GM21723 (cell line): Measurements from ENCODE around the gene TGM4.
"Not testable (repeated sequence)": the region's sequence is repeated elsewhere in the genome, so short reads cannot be mapped to it uniquely, and the experiment has no call there.

Experiments used
- ATAC-seq: cut with Tn5 transposase; IDR thresholded peaks from one replicate; pipeline ENCODE4 v1.9.1; 2021; ENCODE audit warnings: mild to moderate bottlenecking, moderate library complexity; ENCODE audit not compliant: unreplicated experiment

TGM4 gene

DNA sequence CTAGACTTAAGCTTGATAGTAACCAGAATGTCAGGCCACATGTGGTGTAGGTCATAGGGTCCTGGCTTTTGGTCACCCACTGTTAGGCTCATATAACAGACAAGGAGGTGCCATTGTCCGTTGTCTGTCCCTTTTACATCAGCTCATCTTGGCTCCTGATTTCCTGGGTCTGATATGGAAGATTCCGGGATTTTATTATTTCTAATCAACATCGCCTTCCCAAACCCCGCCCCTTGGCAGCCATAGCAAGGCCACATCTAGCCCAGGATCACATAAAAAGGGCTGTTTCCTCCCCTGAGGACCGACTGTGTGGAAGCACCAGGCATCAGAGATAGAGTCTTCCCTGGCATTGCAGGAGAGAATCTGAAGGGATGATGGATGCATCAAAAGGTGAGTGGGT is at the start of gene TGM4:
TSS of gene TGM4 (plus strand) at position 301 of the 400 bp plus-strand sequence. CDS start at position 372, 71 bp downstream.
- ATAC-seq, result no peak

DNA sequence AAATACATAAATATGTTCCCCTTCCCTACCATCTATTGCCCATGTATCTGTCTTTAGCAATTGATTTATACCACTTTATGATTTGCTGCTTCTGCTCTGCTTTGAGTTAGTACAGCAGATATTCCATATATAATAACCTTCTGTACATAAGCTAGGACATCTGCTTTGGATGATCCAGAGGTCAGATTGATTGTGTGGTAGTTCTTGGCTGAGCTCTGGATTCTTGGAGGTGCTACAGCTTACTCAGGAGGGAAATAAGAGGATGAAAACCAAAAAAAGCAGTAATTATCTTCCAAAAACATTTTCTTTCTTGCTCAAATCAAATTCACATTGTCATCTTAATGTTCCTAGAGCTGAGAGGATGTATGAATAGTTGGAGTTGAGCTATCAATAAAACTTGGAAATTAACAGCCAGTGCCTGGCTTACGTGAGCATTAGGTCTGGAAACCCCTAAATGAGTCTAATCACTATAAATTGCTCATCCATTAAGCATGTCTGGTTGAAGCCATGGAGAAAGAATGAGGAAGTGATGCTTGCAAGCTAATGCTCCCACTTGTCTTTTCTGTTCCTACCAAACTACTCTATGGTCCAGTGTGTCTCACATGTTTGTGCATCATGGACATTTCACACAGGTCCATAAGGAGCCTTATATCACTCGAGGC is 49.0 kb upstream of the TGM4 start:
- ATAC-seq, result no peak

DNA sequence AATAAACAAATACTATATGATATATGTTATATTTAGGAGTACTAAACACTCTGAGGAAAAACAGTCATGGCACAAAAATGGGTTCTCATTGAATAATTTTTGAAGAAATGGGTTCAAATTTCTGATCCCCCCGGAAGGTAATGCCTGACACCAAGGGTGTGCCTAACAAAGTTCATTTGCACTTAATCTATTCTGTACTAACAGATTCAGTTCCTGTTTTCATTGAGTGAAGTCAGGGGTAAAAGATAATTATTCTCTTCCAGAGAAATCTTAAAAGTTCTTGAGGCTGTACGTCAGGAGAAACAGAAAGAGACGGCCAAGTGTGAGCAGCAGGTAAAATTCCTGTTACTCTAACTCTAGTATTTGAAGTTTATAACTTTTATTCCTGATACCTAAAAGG is 47.2 kb upstream of the TGM4 start:
- ATAC-seq, result no peak

DNA sequence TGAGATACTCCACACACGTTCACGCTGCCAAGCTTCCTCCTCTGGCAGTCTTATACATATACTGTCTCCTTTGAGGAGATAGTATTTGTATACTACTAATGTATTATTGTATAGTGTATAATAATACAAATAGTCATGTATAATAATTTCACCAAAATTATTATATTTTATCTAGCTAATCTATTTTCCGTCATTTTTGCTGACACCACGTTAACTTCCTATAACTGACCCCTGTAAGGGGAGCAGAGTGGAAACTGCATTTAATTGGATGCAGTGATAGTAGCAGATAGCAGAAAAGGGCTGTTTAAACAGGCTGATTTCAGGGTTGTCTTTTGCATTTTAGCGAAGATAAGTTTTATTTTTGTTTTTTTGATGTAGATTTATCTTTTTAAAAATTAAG is 43.2 kb upstream of the TGM4 start:
- ATAC-seq, result no peak

DNA sequence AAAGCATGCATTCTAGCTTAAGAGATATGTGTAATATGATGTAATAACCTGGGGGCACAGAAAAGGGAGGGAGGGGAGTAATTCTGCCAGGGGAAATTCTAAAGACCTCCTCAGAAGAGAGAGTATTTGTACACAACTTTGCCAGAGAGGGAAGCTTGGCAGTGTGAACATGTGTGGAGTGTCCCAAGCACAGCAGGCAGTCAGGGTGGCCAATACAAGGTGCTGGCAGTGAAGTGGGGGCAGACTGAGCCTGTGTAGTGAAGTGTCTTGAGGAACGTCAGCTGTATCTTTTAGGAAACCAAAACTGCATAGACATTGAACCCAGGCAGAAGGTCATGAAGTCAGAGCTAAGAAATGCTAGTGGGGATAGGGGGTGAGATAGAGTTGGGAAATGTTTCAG is 42.4 kb upstream of the TGM4 start:
- ATAC-seq, result no peak

DNA sequence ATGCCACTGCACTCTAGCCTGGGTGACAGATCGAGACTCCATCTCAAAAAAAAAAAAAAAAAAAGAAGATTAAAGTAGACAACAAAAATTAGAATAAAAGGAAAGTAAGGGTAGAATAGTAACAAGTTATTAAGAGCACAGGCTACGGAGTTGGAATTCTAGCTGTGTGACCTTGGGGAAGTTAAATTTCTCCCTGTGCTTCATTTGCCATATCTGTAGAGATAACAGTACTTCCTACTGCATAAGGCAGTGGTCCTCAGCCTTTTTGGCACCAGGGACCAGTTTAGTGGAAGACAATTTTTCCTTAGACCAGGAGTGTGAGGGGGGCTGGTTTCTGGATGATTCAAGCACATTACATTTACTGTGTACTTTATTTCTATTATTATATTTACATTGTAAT is 41.4 kb upstream of the TGM4 start:
- ATAC-seq, result no peak

DNA sequence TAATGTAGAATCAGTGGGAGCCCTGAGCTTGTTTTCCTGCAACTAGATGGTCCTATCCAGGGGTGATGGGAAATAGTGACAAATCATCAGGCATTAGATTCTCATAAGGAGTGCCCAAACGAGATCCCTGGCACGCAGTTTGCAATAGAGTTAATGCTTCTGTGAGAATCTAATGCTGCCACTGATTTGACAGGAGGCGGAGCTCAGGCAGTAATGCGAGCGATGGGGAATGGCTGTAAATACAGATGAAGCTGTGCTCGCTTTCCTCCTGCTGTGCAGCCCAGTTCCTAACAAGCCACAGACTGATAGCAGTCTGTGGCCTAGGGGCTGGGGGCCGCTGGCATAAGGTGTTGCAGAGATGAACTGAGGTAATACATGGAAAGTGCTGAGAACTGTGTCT is 41.0 kb upstream of the TGM4 start:
- ATAC-seq, result no peak

DNA sequence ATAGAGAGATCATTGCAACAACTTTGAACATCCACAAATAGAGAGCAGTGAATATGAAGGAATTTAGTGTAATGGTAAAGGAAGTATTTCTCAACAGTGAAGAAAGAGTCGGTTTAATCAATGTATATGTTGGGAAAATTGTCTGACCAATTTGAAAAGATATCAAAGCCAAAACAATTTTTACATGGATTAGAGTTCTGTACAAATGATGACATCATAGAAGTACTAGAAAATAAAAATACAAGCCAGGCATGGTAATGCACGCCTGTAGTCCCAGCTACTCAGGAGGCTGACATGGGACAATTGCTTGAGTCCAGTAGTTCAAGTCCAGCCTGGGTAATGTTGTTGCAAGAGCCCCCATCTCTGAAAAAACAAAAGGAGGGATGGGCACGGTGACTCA is 38.7 kb upstream of the TGM4 start:
- ATAC-seq, result no peak

DNA sequence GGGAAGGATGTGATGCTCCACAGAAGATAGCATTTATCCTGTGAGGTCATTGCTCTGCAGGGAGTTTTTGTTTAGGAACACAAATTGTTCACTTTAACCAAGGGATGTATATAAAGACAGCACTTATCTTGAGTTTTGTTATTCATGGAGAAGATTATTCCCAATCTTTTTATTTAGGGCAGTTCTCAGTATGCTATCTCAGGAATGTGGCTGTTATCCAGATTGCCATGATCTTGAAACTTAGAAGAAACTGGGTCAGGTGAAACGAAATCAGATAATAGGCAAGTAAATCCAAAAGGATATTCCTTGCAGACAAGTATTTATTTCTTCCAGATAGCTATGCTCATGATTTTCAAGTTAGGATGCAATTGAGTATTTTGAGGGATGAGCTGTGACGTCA is 32.0 kb upstream of the TGM4 start:
- ATAC-seq, result no peak

DNA sequence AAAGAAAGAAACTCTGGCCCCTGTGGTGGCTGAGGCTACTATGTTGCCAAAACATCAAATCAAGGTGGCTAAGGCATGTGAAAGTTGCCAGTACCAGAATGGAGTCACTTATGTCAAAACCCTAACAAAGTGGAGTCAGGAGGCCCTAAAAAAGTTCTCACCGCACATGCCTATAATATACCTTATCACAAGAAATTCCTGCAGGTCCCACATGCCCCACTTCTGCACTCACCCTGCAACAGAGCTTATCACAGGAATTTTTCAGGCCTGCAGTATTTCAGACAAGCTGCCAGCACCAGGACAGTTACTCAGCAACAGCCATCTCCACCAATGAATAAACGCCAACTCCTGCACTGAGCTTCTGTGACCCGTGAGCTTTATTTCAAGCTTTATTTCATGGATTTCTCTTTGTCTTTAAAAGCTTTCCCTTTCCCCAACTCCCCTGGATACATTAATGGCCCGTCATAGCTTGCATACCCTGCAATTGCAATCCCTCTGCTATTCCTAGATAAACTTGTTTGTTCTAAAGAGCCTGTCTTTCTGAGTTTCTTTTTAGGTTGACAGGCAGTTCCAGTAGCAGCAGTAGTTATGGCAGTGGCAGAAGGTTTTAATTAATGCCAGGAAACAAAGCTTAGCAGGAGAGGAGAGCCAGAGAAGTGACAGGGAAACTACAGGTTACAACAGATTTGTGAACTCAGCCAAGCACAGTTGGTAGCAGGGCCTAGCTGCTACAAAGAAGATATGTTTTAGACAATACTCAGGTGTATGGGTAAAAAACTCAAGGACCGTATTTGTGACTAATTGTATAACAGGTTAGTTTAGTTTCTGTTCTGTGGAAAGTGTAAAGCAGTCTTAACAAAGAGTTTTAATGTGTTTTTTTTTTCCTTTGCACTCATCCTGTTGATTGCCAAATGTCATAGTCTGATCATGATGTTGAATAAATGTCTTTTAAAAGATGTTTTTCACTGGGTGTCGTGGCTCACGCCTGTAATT is 28.6 kb upstream of the TGM4 start:
- ATAC-seq, result no peak

DNA sequence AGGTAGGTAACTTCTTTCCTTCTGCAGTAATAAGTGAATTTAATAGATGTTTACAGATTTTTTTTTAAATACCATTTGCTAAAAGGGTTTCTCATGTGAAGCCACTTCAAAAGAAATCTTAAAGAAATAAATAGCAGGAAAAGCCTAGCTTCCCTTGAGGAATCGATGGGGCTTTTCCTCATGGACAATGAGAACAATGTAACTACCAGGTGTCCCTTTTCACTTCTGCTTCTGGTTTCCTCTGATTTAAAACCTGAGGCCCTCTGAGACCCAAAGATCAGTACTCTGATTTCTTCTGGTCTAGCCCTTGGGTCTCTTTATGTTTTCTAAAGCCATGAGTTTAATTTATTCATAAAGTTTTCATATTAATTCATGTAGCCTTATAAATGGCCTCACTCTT is 25.8 kb upstream of the TGM4 start:
- no peak for ATAC-seq

DNA sequence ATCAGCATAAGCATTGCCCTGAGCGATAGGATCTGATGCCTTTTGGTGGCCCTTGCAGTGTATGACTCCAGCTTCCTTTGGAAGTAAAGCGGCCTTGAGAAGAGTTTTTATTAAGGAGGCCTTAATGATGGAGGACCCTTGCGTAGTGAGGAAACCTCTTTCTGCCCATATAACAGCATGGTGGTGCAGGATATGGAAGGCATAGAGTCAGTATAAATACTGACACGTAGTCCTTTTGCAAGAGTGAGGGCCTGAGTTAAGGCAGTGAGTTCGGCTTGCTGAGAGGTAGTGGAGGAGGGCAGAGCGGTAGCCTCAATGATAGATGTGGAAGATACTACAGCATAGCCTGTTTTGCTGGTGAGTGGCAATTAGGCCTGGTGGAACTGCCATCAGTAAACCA is 17.7 kb upstream of the TGM4 start:
- not testable (repeated sequence) for ATAC-seq

DNA sequence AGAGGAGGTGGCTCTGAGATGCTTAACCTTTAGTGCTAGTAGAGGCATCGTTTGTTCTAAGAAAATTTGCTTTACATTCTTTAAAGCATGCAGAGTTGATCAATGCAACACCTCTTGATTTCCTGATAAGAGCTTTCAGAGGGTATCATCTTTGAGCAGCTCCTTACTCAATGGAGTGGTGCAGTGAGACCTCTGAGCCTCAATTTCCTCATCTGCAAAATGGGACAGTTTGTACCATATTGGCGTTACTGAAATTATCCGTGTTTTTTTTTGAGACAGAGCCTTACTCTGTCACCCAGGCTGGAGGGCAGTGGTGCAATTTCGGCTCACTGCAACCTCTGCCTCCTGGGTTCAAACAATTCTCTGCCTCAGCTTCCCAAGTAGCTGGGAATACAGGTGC is 14.3 kb upstream of the TGM4 start:
- ATAC-seq, result no peak

DNA sequence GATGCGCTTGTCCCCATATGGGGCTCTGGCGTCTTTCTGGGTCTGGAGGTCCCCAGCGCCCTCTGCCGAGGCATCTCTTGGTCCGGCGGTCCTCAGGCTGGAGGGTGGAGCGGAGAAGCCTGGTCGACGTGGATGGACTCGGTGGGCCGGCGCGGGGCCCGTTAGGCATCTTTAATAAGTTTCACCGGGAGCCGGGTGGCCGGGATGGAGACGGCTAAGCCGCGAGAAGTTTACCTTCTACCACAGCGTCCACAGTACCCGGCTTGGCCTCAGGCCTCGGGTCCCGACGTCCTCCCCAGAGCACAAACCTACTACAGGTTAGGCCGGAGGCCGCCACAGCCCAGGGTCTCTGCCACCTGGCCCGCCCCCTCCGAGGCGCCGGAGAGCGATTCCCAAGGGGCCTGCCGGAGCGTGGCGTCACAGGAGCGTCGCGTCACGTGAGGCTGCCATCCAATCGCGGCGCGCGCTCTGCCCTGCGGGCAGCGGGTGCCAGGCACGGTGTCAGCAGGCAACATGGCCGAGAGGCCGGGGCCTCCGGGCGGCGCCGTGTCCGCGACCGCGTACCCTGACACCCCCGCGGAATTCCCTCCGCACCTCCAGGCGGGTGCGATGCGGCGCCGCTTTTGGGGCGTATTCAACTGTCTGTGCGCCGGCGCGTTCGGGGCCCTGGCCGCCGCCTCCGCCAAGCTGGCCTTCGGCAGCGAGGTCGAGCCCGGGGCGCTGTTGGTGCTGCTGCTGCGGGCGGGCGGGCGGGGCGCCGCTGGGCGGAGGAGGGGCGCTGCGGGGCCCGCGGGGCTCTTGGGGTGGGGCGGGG is 12.8 kb upstream of the TGM4 start, which contains the start of gene TMEM42:
TSS of gene TMEM42 (plus strand) at position 501 of the 814 bp plus-strand sequence. CDS start at position 514, 13 bp downstream.
- peak; percentile 96 for ATAC-seq

DNA sequence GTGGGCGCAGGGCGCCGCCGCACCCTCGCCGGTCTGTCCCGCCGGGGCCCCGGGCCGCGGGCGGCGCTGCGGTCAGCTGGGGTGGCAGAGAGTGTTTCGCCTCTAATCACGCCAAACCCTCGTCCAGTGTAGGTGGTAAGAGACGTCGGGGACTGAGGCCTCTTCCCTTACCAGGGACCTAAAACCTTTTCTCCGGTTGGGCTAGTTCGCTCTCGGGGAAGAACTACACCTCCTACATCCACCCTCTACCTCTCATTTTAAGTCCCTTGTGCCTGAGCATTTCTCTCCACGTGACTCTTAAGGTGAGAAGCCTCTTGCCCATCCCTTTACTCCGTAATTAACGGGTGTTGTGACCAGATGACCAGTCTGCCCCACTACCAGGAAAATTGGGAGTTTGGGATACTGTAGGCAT is 12.2 kb upstream of the TGM4 start:
- peak; percentile 31 for ATAC-seq

DNA sequence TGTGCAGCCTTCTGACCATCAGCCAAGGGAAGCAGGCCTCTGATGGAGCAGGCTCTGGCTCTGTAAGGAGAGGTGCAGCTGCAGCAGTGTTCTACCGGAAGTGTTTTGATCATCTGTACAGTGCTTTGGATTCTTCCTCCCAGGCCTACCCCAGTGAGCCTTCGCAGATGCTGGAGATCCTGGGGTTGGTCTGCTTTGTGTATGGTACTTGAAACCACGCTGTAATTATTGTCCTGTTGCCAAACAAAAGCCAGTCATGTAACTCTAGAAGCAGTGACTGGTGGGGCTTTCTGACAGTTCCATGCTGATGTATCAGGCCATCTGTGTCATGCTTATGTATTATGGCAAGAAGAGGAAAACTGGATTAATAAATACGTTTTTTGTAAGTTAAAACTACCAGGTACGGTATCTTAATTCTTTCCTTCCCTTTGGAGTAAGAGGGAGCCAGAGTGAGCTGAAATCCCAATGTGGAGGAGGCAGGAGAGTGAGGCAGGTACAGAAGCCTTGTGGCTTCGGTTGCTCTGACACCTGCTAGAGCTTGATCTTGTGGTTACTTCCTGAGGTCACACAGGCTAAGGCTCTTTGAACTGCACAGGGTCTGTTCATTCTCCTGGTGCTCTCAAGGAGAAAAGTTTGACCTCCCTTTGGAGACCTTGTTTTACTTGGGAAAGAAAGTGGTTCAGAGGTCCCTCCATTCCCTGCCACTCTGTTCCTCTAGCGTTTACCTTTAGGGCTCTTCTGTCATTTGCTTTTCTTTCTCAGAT is 9.0 kb upstream of the TGM4 start:
- no peak for ATAC-seq

DNA sequence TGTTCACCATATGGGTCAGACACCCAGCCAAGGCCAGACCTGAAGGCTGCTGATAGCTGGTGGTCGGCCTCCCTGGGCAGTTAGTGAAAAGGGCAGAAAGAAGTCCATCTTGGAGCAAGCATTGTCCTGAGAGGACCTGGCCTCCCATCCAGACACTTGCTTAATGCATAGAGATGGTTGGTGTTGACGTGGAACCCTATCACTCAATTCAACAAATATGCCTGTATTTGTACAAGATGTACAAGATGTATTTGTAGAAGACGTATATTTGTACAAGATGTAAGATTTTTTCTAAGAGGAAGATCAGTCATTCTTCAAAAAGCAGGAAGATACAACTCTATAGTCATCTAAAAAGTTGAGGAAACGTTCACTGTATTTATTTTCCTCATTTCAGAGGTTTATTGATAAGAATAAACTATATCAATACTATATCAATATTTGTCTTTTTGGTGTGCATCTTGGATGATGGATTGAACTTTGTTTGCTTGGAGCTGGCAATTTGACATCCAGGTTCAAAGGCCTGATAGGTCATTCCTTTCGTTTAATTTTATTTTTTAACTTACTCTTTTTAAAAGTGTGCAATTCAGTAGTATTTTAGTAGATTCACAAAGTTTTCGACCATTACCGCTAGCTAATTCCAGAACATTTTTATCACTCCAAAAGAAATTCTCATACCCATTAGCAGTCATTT is 6.8 kb upstream of the TGM4 start:
- no peak for ATAC-seq

DNA sequence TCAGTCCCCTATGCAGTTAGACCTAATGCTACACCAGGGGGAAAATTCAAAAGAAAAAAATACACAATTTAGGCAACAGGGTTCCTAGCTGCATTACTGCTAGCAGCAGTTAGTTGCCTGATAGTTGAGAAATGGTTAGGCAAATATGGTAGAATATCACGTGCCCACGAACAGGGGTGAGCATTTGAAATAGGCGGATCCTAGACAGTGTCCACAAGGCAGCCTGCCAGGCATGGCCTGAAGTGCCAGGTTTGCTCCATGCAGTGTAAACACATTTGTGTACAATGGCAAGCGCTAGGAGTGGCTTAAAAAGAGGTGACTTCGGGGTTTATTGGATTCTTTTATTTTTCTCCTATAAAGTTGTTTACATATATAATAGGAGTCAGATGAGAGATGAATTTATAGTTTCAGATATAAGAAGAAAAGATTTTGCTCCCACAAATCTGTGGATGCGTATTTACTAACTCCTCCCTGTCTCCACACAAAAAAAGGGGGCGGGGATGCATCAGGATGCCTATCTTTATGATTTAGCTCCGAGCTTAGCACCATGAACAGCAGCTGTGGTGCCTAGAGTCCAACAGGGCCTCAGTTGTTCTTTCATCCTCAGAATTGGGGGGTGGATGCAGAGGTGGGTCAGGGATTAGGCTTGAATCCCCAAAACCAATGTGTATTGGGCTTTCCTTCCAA is 3.9 kb upstream of the TGM4 start:
- no peak for ATAC-seq

DNA sequence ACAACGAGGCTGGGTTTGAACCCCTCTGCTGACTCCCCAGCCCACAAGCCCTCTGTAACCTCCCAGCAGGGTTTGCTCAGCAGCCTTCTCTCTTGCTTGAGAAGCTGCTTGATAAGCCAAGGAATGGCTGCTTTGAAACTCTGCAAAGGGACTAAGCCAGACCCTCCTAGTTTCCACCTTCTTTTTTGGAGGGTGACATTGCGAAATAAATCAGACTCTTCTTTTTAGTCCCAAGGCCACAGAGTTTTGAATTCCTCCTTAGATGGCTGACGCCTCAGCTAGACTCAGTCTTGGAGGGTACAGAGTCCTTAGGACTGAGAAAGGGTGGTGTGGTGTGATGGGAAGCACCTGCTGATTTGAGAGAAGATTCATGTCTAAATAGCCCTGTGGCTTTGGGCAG is 1.2 kb downstream of the TGM4 start:
- no peak for ATAC-seq
